Fibroblast of lung (primary cell): Measurements from ENCODE around the gene MSS51. TPM values are rescaled to one million over a fixed set of nuclear protein-coding genes. Genes with fewer than 3 reads are reported as not detected.

Experiments used
- DNase-seq, 2 donors: peaks; one replicate each; pipeline versions ENCODE4 v3.0.0 to v3.0.0-alpha.2; 2010; ENCODE audit warnings: low read depth in 2 of 2
- H2AFZ ChIP-seq: 2 replicates; pipeline ENCODE4 v1.5.1; 2012; ENCODE audit warnings: low read length, control low read depth, inconsistent platforms
- H3K27ac ChIP-seq: 2 replicates; pipeline ENCODE4 v1.5.1; 2011; ENCODE audit warnings: low read length, control low read depth; ENCODE audit not compliant: insufficient read depth
- H3K27me3 ChIP-seq: 2 replicates; pipeline ENCODE4 v1.5.1; 2011; ENCODE audit warnings: mild to moderate bottlenecking, low read length; ENCODE audit not compliant: control insufficient read depth, insufficient read depth
- H3K36me3 ChIP-seq: 2 replicates; pipeline ENCODE4 v1.5.1; 2011; ENCODE audit warnings: low read length; ENCODE audit not compliant: control insufficient read depth, insufficient read depth
- H3K4me1 ChIP-seq: 2 replicates; pipeline ENCODE4 v1.5.1; 2011; ENCODE audit warnings: low read length; ENCODE audit not compliant: control insufficient read depth, insufficient read depth; ENCODE audit errors: extremely low read depth
- H3K4me2 ChIP-seq: 2 replicates; pipeline ENCODE4 v1.5.1; 2011; ENCODE audit warnings: low read length, control low read depth; ENCODE audit not compliant: insufficient read depth; ENCODE audit errors: extremely low read depth
- H3K4me3 ChIP-seq, 4 experiments: fragments of 200-600 bp in 1 of 4; sonication (generic) in 1 of 4; replicated peaks in 1 of 4; 2 replicates each; pipeline ENCODE4 v1.5.1; 2011 to 2016; ENCODE audit warnings: low read length in 4 of 4, low read depth in 3 of 4, mild to moderate bottlenecking in 3 of 4, control low read depth in 2 of 4, inconsistent platforms in 1 of 4, mixed read lengths in 1 of 4; ENCODE audit not compliant: insufficient read depth in 1 of 4; ENCODE audit errors: control extremely low read depth in 1 of 4
- H3K79me2 ChIP-seq: 2 replicates; pipeline ENCODE4 v1.5.1; 2012; ENCODE audit warnings: mild to moderate bottlenecking, low read length, inconsistent platforms; ENCODE audit not compliant: control insufficient read depth, insufficient read depth
- H3K9ac ChIP-seq: 2 replicates; pipeline ENCODE4 v1.5.1; 2011; ENCODE audit warnings: mild to moderate bottlenecking, low read length, control low read depth; ENCODE audit not compliant: insufficient read depth
- H3K9me3 ChIP-seq: 2 replicates; pipeline ENCODE4 v1.5.1; 2012; ENCODE audit warnings: low read depth, low read length; ENCODE audit not compliant: control insufficient read depth, insufficient read depth
- H4K20me1 ChIP-seq: 2 replicates; pipeline ENCODE4 v1.5.1; 2011; ENCODE audit warnings: low read length; ENCODE audit not compliant: control insufficient read depth, insufficient read depth; ENCODE audit errors: extremely low read depth
- EZH2 ChIP-seq: IDR thresholded peaks from 2 replicates; pipeline ENCODE4 v1.5.1; 2012; ENCODE audit warnings: low read length, control low read depth, mild to moderate bottlenecking; ENCODE audit errors: missing control alignments
- polyA plus RNA-seq, 2 donors: library from polyadenylated mRNA; depleted of rRNA in 1 of 2; stranded (reverse) in 1 of 2; unstranded in 1 of 2; fragments of >200 nt; gene quantifications; 2 replicates each; pipeline ENCODE4 v1.2.1, GENCODE V29; 2011 to 2012; ENCODE audit warnings: missing spikeins in 1 of 2
- total RNA-seq: library from RNA; depleted of rRNA; stranded (reverse); fragments of >200 nt; gene quantifications from 2 replicates; pipeline ENCODE4 v1.2.1, GENCODE V29; 2014
- TF ChIP-seq, protein P1 (sequence below), 2 donors: IDR thresholded peaks in 1 of 2; conservative IDR thresholded peaks in 1 of 2; 1 replicate in 1 of 2; 2 replicates in 1 of 2; pipeline ENCODE4 v1.5.1; 2011 to 2012; ENCODE audit warnings: low read length in 2 of 2, control low read depth in 1 of 2, inconsistent platforms in 1 of 2, low read depth in 1 of 2, mild to moderate bottlenecking in 1 of 2

The MSS51 gene
- total and polyA plus RNA-seq, 2 donors (not counting 1 experiment from before 2014, with no cell fraction given), result 0.78 to 1.5 TPM

DNA sequence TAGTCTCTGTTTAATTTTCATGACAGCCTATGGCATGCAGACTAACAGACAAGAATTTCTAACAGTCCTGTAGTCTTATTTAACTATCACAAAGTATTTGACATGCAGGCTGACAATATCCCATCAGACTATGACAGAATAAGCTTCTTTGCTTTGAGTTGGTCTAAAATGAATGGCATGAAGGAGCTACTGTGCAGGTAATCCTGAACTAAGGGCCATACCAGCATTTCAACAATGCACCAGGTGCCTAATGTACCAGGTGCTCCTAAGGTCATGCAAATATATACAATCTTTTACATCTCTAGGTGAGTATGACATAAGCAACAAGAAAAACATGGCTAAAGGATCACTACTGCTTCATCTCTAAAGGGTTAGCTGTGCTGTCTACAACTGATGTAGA is 13.6 kb upstream of the MSS51 start:
- Histone ChIP-seq H3K27me3 (no peaks in the 10 kb centered on the region), H3K4me3 (no peak overlapping the region)
- DNase-seq, result no peak

DNA sequence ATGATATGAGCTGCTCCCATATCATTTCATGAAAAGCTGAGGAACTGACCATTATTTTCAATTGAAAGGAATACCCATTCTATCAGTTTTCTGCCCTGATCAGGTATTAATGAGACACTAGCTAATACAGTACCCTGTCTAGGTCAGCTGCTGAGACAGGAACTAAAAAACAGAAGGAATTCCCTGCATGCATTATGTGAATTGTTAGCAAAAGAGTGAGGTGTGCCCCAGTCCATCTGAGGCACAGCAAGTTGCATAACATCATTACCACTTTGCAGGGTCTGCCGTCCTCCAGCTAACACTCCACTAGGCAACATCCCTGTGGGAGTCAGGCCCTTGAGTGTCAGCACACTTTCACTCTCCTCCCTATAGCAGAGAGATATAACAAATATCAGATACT is 11.1 kb upstream of the MSS51 start:
- Histone ChIP-seq H3K4me1 (peaks cover 2% of the 10 kb centered on the region), H3K79me2 (no peaks in the 10 kb centered on the region), H4K20me1 (no peaks in the 10 kb centered on the region), H3K36me3 (peaks cover 5% of the 10 kb centered on the region), H3K4me3 (no peak overlapping the region), H3K9ac (no peak overlapping the region), H3K4me2 (no peak overlapping the region), H3K27ac (no peak overlapping the region), H3K27me3 (no peaks in the 10 kb centered on the region), H2AFZ (no peak overlapping the region), H3K9me3 (no peaks in the 10 kb centered on the region)
- TF ChIP-seq EZH2, result no peak
- TF ChIP-seq, protein P1, sequence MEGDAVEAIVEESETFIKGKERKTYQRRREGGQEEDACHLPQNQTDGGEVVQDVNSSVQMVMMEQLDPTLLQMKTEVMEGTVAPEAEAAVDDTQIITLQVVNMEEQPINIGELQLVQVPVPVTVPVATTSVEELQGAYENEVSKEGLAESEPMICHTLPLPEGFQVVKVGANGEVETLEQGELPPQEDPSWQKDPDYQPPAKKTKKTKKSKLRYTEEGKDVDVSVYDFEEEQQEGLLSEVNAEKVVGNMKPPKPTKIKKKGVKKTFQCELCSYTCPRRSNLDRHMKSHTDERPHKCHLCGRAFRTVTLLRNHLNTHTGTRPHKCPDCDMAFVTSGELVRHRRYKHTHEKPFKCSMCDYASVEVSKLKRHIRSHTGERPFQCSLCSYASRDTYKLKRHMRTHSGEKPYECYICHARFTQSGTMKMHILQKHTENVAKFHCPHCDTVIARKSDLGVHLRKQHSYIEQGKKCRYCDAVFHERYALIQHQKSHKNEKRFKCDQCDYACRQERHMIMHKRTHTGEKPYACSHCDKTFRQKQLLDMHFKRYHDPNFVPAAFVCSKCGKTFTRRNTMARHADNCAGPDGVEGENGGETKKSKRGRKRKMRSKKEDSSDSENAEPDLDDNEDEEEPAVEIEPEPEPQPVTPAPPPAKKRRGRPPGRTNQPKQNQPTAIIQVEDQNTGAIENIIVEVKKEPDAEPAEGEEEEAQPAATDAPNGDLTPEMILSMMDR (conservative IDR thresholded peaks at IDR 0.05 in 1 of 2, IDR thresholded peaks at IDR 0.05 in 1 of 2; ENCODE audit: low read depth in 1 of 2, low read length in 2 of 2), result no peak
- no peak for DNase-seq

More for the DNA sequence above, 13.6 kb upstream of the MSS51 start:
- Histone ChIP-seq H2AFZ (no peak overlapping the region), H3K79me2 (no peaks in the 10 kb centered on the region), H3K9ac (no peak overlapping the region), H3K9me3 (no peaks in the 10 kb centered on the region), H4K20me1 (no peaks in the 10 kb centered on the region), H3K36me3 (peaks cover 5% of the 10 kb centered on the region), H3K27ac (no peak overlapping the region), H3K4me1 (no peaks in the 10 kb centered on the region), H3K4me2 (no peak overlapping the region)
- no peak for TF ChIP-seq EZH2
- TF ChIP-seq, protein P1 (conservative IDR thresholded peaks at IDR 0.05 in 1 of 2, IDR thresholded peaks at IDR 0.05 in 1 of 2; ENCODE audit: low read depth in 1 of 2, low read length in 2 of 2), result no peak

DNA sequence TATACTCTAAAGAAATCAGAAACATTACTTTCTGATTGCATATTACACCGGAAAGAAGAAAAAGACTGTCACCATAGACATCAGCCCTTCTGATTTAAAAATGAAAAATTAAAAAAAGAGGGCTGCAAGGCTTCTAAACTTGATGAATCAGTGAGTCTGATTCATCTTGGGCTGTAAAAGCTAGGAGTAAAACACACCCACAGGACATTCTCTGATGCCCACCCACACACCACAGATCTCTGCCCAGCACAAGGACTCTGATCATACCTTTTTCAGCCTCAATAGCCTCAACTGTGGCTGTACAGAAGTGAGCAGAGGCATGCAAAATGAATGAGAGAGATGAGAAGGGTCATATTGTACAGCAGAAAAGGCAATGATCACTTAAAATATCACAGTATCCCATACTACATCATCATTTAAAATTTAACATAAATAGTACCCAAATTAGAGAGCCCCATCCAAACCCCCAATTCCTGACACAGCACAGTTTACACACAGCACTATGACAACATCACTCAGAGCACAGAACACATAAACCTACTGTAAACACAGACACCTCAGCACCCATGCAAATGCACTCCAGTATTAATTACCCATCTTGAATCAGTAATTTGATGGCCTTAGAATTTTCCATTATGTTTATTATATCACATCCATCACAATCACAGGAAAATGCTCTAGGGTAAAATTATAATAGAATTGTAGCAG is 6.4 kb upstream of the MSS51 start:
- Histone ChIP-seq H3K4me2 (peak overlapping the region; percentile 33), H3K4me3 (no peak overlapping the region)
- no peak for TF ChIP-seq EZH2
- TF ChIP-seq, protein P1 (conservative IDR thresholded peaks at IDR 0.05 in 1 of 2, IDR thresholded peaks at IDR 0.05 in 1 of 2; ENCODE audit: low read depth in 1 of 2, low read length in 2 of 2), result no peak

More for the DNA sequence above, 6.4 kb upstream of the MSS51 start:
- peaks cover 11% of the 10 kb centered on the region for H3K36me3 ChIP-seq
- H2AFZ ChIP-seq, result no peak overlapping the region
- no peaks in the 10 kb centered on the region for H3K9me3 ChIP-seq
- no peaks in the 10 kb centered on the region for H3K27me3 ChIP-seq
- peaks cover 5% of the 10 kb centered on the region for H3K4me1 ChIP-seq
- DNase-seq, result peak; percentile 25 to 84
- H3K9ac ChIP-seq, result no peak overlapping the region
- H3K79me2 ChIP-seq, result no peaks in the 10 kb centered on the region
- H3K27ac ChIP-seq, result peak overlapping the region; percentile 45
- no peaks in the 10 kb centered on the region for H4K20me1 ChIP-seq
